GM19099 (cell line): ENCODE measurements around the gene SLC38A2.

Experiments
- POLR2A ChIP-seq: IDR thresholded peaks from 3 replicates; pipeline ENCODE4 v1.6.1; 2011; ENCODE audit warnings: low read depth; ENCODE audit not compliant: insufficient read length; ENCODE audit errors: extremely low read depth

SLC38A2 gene

DNA sequence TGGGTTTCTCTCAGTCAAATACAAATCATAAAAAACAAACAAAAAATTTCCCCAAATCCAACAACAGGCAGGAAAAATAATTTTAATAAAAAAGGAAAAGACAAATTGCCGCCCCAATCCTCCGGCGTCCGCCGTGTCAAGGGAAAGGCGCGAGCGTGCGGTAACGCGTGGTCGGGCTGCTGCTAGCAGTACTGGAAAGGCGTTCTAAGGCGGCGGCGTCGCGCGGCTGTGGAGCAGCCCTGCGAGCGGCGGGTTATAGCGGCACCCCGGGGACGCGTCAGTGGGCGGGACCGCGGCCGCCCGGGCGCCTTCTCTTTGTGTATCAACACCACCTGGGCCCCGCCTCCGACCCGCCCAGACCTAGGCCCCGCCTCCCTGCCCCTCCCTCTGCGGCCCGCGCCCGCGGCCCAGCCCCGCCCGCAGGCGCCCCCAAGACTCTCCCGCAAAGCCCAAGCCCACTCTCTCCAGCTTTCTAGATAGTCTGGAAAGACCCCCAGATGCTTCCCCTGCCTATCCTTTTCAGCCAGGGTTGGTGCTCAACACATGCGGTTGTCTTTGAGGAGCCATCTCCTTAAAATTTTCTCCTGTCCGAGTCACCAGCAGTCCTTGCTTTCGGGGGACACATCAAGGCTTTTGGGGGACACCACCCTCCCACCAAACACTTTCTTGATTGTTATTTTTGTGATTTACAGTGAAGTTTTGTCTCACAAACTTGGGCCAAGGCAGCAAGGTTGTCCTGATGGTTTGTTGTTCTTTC lies at the start of gene SLC38A2:
Gene SLC38A2 (minus strand): TSS at position 230 of the 757 bp plus-strand sequence. CDS start 1,480 bp downstream, outside the sequence.
- peak; percentile 99 for TF ChIP-seq POLR2A

DNA sequence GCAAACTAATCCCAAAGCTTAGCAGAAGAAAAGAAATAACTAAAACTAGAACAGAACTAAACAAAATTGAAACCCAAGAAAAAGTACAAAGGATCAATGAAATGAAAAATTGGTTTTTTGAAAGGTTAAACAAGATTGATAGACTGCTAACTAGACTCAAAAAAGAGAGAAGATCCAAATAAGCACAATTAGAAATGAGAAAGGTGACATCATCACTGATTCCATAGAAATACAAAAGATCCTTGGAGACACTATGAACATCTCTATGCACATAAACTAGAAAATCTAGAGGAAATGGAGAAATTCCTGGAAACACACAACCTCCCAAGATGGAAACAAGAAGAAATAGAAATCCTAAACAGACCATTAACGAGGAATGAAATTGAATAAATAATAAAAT lies 47.1 kb upstream of the SLC38A2 start:
- no peak for TF ChIP-seq POLR2A

DNA sequence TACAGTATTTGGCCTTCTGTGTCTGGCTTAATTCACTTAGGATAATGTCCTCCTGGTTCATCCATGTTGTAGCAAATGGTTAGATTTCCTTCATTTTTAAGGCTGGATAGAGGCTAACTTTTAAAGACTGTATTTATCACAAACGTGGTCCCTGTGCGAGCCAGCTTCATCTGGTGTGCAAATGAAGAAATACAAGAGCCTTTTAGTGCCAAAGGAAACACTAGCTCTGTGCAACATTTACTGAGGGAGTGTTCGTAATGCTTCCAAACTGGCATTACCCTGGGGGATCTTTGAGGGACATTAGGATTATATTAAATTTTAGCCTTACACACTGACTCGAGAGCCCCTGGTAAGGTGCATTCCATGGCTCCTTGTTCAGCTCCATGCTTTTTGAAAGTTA lies 43.0 kb upstream of the SLC38A2 start:
- no peak for TF ChIP-seq POLR2A

DNA sequence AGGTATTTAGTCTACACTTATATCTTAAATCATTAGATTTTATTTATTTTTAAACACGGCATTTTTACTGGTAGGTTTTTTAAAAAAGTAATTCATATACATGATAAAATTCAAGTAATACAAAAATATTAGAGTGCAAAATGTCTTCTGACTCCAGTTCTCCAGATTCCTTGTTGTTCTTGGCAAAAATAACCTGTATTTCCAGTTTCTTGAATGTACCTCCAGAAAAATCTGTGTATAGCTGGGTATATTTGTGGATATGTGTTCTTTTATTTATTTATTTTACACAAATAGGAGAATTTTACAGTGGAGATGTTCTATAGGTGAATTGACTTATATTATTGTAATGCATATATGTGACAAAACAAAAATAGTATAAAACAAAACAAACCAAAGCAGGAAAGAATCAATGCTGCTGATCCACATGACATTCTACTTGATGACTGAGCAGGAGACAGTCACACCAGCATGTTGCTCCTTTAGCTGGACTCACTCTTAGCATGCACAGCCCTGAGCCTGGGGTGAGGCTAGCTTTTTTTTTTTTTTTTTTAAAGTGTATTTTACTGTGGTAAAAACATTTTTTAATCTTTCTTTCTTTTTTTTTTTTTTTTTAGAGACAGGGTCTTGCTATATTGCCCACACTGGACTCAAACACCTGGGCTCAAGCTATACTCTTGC lies 42.2 kb upstream of the SLC38A2 start:
- TF ChIP-seq POLR2A: no peak

DNA sequence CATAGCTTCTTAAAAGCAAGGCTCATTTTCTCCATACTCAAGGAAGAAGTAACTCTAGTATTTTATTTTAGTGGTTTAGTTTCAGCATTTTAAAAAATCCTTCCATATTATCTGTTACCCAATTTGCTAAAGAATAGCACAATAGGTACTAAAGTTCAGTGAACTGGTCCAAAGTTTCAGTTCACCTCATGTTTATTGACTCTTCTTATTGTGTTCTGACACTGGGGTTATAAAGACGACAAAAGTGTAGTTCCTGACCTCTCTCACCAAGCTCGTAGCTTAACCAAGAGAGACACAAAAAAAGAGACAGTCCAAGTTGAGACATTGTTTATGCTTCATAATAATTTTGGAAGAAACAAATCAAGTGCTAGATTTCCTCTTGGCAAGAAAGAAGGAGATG lies 40.8 kb upstream of the SLC38A2 start:
- no peak for TF ChIP-seq POLR2A

DNA sequence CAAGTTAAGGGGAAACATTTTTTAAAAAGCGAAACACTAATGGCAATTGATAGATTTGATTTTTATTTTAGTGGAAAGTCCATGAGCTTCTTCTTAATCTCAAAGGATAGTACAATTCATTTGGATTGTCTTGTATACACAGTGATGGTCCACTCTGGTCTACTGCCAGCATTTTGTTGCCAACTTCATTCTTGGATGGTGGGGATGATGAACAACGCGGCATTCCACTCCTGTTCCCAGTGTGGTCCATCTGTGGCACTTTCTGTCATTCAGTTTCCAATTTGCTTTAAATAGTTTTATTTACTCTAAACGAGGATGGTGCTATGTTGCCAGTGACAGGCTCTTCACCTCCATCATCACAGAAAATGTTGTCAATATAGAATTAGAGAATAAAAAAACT lies 40.3 kb upstream of the SLC38A2 start:
- TF ChIP-seq POLR2A: no peak

DNA sequence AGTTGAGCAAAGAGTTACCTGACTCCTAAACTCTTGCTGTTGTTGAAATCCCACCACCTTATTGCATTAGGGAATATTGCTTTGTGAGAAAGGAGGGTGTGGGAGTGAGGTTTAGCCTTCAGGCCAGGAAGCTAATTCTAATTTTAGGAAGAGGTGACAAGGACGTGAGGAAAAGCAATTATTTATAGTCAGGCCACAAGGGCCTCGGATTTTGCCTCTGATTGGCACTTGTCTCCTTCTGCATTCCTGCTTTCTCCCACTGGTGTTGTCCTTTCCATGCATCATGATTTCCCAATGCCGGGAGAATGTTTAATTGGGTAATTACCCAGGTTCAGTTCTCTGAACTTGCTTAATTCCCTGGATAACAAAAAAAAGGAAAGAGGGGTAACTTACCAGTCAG lies 37.9 kb upstream of the SLC38A2 start:
- no peak for TF ChIP-seq POLR2A

DNA sequence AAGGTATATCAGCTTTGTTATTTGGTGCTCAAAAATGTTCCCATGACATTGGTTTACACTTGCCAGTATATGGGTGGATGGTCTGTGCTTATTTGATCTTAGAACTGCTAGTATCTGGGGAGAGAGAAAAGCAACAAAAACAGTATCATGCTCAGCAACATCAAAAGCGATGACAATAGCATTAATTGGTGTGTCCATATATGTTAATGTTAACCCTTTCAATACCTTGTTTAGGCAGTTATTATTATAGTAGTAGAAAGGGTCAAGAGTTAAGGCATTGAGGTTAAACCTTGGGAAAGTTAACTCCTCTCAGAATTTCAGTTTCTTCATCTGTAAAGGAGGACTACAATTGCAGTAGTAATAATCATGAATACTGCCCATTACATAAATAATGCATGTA lies 37.4 kb upstream of the SLC38A2 start:
- TF ChIP-seq POLR2A: no peak

DNA sequence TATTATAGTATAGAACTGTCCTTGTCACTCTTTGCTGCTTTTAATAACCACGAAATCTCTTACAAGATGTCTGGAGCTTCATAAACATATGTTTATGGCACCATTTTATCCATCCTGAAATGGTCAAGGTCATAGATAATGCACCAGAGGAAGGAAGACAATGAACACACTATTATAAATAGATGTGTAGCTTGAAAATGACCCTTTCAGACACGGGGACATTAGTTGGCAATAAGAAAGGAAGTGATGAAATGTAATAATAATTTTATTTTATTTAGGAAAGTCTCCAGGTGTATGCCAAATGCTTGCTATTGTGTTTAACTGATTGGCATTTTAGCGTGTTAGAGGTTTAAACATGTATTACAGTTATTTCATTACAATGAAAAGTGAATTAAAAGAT lies 36.8 kb upstream of the SLC38A2 start:
- no peak for TF ChIP-seq POLR2A

DNA sequence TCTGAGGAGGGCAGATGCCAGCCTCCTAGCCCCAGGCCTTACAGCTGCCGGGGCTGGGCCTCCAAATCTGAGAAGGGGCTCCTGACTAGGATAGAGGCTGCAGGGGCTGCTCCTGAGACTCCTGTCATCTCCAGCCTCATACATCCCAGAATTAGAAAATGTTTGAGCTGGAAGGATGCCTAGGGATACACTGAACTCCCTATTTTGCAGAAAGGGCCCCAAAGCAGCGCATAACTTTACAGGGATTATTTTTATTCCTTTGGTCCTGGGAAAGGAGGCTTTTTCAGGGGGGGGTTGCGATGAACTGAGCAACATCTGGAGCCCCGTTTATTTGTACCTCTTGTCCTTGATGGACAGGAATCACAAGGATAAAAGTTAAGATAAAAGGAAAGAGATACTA lies 35.9 kb upstream of the SLC38A2 start:
- no peak for TF ChIP-seq POLR2A

DNA sequence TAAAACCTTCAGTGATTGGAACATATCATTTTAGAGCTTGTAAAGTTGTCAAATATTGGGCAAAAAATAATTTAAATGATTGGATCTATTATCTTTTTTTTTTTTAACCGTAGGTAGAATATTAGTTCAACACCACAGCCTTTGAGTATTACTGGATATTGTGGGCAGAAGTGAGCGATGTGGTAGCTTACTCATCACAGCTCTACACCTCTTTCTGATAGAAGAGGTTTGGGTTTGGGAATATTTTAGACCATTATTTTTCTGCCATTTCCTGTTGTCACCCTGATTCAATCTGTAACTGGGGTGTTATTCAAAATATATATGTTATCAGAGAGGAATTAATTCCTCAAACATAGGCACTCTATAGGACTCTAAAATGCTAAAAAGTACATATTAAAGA lies 34.8 kb upstream of the SLC38A2 start:
- no peak for TF ChIP-seq POLR2A

DNA sequence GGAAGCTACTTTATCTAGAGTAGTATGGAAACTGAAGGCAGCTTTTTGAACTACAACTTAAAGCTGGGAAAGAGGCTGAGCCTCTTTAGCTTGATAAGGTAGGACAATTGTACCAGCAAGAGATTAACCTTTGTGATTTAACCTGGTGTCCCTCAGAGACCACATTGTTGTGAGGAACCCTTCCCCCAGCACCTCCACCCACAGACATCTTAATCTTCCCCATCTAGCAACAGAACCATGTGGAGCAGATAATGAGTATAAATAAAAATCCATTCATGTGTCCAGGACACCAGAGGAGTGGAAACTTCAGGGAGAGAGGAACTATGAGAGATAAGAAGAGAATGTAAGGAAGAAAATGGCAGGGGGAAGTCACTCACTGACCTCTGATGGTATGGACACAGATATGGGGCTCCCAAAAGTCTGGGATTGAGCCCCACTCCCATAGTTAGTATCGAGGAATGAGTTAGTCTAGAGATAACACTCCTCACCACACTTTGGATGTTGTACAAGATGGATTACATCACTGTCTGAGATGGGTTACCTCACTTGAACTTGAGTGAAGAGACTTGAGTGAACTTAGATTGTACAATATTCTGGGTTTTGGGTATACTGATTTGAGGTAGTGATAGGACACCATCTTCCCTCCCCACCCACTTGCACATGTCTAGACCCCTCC lies 33.9 kb upstream of the SLC38A2 start:
- TF ChIP-seq POLR2A: no peak

DNA sequence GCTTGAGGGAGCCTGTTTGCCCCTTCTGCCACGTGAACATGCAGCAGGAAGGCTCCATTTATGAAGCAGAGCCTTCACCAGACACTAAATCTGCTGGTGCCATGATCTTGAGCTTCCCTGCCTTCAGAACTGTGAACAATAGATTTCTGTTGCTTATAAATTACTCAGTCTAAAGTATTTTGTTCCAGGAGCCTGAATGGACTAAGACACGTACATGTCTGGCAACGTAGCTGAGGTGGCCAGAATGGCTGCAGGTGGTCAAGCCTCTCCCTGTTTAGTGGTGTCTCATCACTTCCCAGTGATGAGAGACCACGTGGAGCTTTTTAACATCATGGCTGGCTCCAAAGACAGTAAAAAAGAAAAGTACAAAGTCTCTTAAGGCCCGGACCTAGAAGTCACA lies 32.2 kb upstream of the SLC38A2 start:
- no peak for TF ChIP-seq POLR2A

DNA sequence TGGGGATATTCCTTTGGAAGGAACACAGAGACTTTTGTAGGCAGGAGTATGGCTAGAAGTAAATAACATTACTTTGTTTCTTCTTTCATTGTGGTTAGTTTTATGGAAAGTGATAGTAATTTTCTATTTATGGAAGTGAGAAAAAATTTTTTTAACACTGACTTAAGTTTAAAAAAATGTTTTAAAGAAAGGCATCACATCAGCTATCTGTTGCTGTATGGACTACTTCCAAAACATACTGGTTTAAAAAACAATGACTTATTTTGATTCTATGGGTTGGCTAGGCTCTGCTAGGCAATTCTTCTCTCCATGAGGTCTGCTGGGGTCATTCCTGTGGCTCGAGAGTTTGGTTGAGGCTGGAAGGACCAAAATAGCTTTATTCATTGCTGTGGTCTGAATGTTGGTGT lies 31.7 kb upstream of the SLC38A2 start:
- no peak for TF ChIP-seq POLR2A

DNA sequence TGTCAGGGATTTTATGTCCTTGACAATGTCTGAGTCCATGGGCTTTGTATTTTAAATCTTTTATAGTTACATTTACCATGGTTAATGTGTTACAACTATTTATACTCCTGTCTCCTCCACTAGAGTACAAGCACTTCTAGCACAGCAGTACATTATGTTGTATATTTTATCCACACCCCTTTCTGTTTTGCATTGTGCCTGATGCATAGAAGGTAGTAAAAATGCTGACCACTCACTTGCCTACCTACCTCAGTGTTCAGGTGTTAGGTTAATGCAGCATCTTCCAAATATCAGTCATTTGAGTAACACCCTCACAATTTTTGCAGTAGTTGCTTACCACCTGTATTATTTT lies 31.1 kb upstream of the SLC38A2 start:
- TF ChIP-seq POLR2A: no peak
